Liver (tissue), 9 donors: ENCODE measurements around the gene SLC35E1. TPM values are rescaled to one million over a fixed set of nuclear protein-coding genes. Genes with fewer than 3 reads are reported as not detected.

Experiments used
- DNase-seq: peaks from one replicate; pipeline ENCODE4 v3.0.0-alpha.2; 2017; ENCODE audit warnings: low spot score
- H3K27ac ChIP-seq, 2 donors: one replicate each; pipeline ENCODE4 v1.7.0; 2013; ENCODE audit warnings: inconsistent platforms in 2 of 2, low read length in 2 of 2, control low read depth in 1 of 2, low read depth in 1 of 2, mild to moderate bottlenecking in 1 of 2
- H3K27me3 ChIP-seq, 4 donors: one replicate each; pipeline versions ENCODE4 v1.6.1 to v1.7.0; 2013; ENCODE audit warnings: low read length in 3 of 4, inconsistent platforms in 1 of 4, mild to moderate bottlenecking in 1 of 4, moderate library complexity in 1 of 4; ENCODE audit not compliant: control insufficient read depth in 4 of 4, insufficient read depth in 4 of 4
- H3K36me3 ChIP-seq, 4 donors: one replicate each; pipeline versions ENCODE4 v1.6.1 to v1.7.0; 2013; ENCODE audit warnings: low read length in 3 of 4, mild to moderate bottlenecking in 3 of 4, low read depth in 1 of 4, moderate library complexity in 1 of 4; ENCODE audit not compliant: control insufficient read depth in 4 of 4, insufficient read depth in 3 of 4
- H3K4me1 ChIP-seq, 4 donors: one replicate each; pipeline versions ENCODE4 v1.6.1 to v1.7.0; 2013; ENCODE audit warnings: low read length in 3 of 4, mild to moderate bottlenecking in 3 of 4, moderate library complexity in 1 of 4; ENCODE audit not compliant: control insufficient read depth in 4 of 4, insufficient read depth in 4 of 4
- H3K4me3 ChIP-seq, 3 donors: one replicate each; pipeline versions ENCODE4 v1.6.1 to v1.7.0; 2013; ENCODE audit warnings: low read length in 3 of 3, control low read depth in 1 of 3, low read depth in 1 of 3, mild to moderate bottlenecking in 1 of 3
- H3K9ac ChIP-seq, 2 donors: one replicate each; pipeline ENCODE4 v1.7.0; 2013; ENCODE audit warnings: low read length in 2 of 2, mild to moderate bottlenecking in 2 of 2, moderate library complexity in 2 of 2, control low read depth in 1 of 2, low read depth in 1 of 2
- H3K9me3 ChIP-seq, 4 donors: one replicate each; pipeline versions ENCODE4 v1.6.1 to v1.7.0; 2013; ENCODE audit warnings: low read length in 3 of 4; ENCODE audit not compliant: control insufficient read depth in 4 of 4
- ATF3 ChIP-seq: IDR thresholded peaks from 2 replicates; pipeline ENCODE4 v1.6.1; 2016; ENCODE audit warnings: antibody characterized with exemption
- EGR1 ChIP-seq, 2 donors: IDR thresholded peaks; 2 replicates each; pipeline ENCODE4 v1.6.1; 2016 to 2018; ENCODE audit warnings: antibody characterized with exemption in 2 of 2, low read depth in 2 of 2
- FOXA1 ChIP-seq: IDR thresholded peaks from 2 replicates; pipeline ENCODE4 v1.6.1; 2016; ENCODE audit warnings: antibody characterized with exemption
- FOXA2 ChIP-seq: IDR thresholded peaks from 2 replicates; pipeline ENCODE4 v1.6.1; 2016; ENCODE audit warnings: antibody characterized with exemption
- GABPA ChIP-seq, 2 donors: IDR thresholded peaks in 1 of 2; conservative IDR thresholded peaks in 1 of 2; 2 replicates each; pipeline ENCODE4 v1.6.1; 2016; ENCODE audit warnings: antibody characterized with exemption in 2 of 2, mild to moderate bottlenecking in 1 of 2, moderate library complexity in 1 of 2
- HNF4A ChIP-seq, 2 donors: conservative IDR thresholded peaks; 2 replicates each; pipeline ENCODE4 v1.6.1; 2016; ENCODE audit warnings: antibody characterized with exemption in 2 of 2, mild to moderate bottlenecking in 2 of 2
- HNF4G ChIP-seq: IDR thresholded peaks from 2 replicates; pipeline ENCODE4 v1.6.1; 2016; ENCODE audit warnings: antibody characterized with exemption
- JUND ChIP-seq, 2 donors: IDR thresholded peaks; 2 replicates each; pipeline ENCODE4 v1.6.1; 2016; ENCODE audit warnings: antibody characterized with exemption in 2 of 2
- MAX ChIP-seq: IDR thresholded peaks from 2 replicates; pipeline ENCODE4 v1.6.1; 2016; ENCODE audit warnings: antibody characterized with exemption
- NR2F2 ChIP-seq: IDR thresholded peaks from 2 replicates; pipeline ENCODE4 v1.6.1; 2016; ENCODE audit warnings: antibody characterized with exemption
- RAD21 ChIP-seq, 2 donors: IDR thresholded peaks; 2 replicates each; pipeline ENCODE4 v1.6.1; 2016; ENCODE audit warnings: antibody characterized with exemption in 2 of 2, mild to moderate bottlenecking in 2 of 2
- REST ChIP-seq: IDR thresholded peaks from 2 replicates; pipeline ENCODE4 v1.6.1; 2016; ENCODE audit warnings: antibody characterized with exemption, mild to moderate bottlenecking
- RXRA ChIP-seq, 2 donors: IDR thresholded peaks; 2 replicates each; pipeline ENCODE4 v1.6.1; 2017 to 2018; ENCODE audit warnings: antibody characterized with exemption in 2 of 2, mild to moderate bottlenecking in 1 of 2
- SP1 ChIP-seq: IDR thresholded peaks from 2 replicates; pipeline ENCODE4 v1.6.1; 2018; ENCODE audit warnings: antibody characterized with exemption, mild to moderate bottlenecking
- TAF1 ChIP-seq: conservative IDR thresholded peaks from 2 replicates; pipeline ENCODE4 v1.6.1; 2016; ENCODE audit warnings: antibody characterized with exemption, mild to moderate bottlenecking
- YY1 ChIP-seq: IDR thresholded peaks from 2 replicates; pipeline ENCODE4 v1.6.1; 2016; ENCODE audit warnings: antibody characterized with exemption, mild to moderate bottlenecking
- ZBTB33 ChIP-seq: IDR thresholded peaks from 2 replicates; pipeline ENCODE4 v1.6.1; 2016; ENCODE audit warnings: antibody characterized with exemption
- WGBS: extraction: QIAGEN DNeasy Blood & Tissue Kit; methylation state at CpG from one replicate; pipeline ENCODE4 v1.1.7; 2013; 5-methylcytosine and 5-hydroxymethylcytosine counted together
- polyA plus RNA-seq, 2 donors: library from polyadenylated mRNA; stranded (reverse) in 1 of 2; unstranded in 1 of 2; fragments of 200-250 nt in 1 of 2; fragments of >200 nt in 1 of 2; fragmentation: Nextera tagmentation in 1 of 2; extraction: Ambion mirVana in 1 of 2; gene quantifications; one replicate each; pipeline versions ENCODE4 v1.2.1 to v1.2.3, GENCODE V29; 2013 to 2015
- total RNA-seq, 2 donors: library from RNA; depleted of rRNA; stranded (reverse); fragments of >200 nt; gene quantifications; one replicate each; pipeline ENCODE4 v1.2.3, GENCODE V29; 2014
- donor health status: healthy.
- donor health status: healthy.
- donor health status: healthy.
- donor health status: healthy.
- donor health status: healthy.

The SLC35E1 gene
- total and polyA plus RNA-seq, 4 donors = 11.2 to 20.5 (median 12.1) TPM

DNA sequence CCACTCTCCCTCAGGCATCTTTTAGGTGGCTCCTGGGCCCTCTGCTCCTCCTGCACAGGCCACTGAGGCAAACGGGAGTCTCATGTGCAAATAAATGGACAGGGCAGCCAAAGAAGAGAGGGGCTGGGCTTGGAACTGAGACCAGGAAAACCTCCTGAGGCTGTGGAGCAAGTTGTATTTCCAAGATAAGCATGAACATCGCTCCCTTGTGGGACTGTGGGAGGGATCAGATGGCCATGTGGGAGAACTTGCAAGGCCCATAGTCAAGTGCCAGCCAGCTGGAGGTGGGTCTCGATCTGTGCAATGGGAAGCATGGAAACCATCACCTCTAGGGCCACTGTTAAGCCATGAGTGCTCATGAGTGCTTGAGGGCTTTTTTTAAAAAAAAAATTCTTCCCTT is 30.9 kb upstream of the SLC35E1 start:
- H3K36me3 ChIP-seq = no peaks in the 10 kb centered on the region
- 78% methylated on average over 3 of the region's 3 CpGs for WGBS
- H3K27me3 ChIP-seq = no peaks in the 10 kb centered on the region
- H3K4me1 ChIP-seq = peaks cover 0 to 6% (median 6%) of the 10 kb centered on the region in 4 donors
- H3K27ac ChIP-seq = no peak overlapping the region
- no peak overlapping the region for H3K4me3 ChIP-seq
- no peak for TF ChIP-seq REST
- TF ChIP-seq MAX = no peak
- TF ChIP-seq YY1 = no peak
- TF ChIP-seq NR2F2 = no peak
- TF ChIP-seq RAD21 (IDR thresholded peaks at IDR 0.05) = no peak
- no peak for TF ChIP-seq HNF4G
- no peak for TF ChIP-seq JUND (IDR thresholded peaks at IDR 0.05)
- no peak for TF ChIP-seq HNF4A (conservative IDR thresholded peaks at IDR 0.05)
- no peak for TF ChIP-seq RXRA (IDR thresholded peaks at IDR 0.05)
- no peak for TF ChIP-seq FOXA2
- TF ChIP-seq TAF1 = no peak
- no peak for TF ChIP-seq EGR1 (IDR thresholded peaks at IDR 0.05; ENCODE audit: low read depth in 2 of 2)
- no peak for TF ChIP-seq SP1
- no peak for TF ChIP-seq ATF3
- no peaks in the 10 kb centered on the region for H3K9me3 ChIP-seq
- no peak for DNase-seq
- no peak overlapping the region for H3K9ac ChIP-seq

GRCh38 chr19:16601378-16602052 is 29.3 kb upstream of the SLC35E1 start:
- Histone ChIP-seq H3K4me1 (peaks cover 0 to 6% (median 5%) of the 10 kb centered on the region in 4 donors), H3K4me3 (no peak overlapping the region), H3K27me3 (no peaks in the 10 kb centered on the region), H3K9ac (no peak overlapping the region), H3K9me3 (no peaks in the 10 kb centered on the region), H3K36me3 (no peaks in the 10 kb centered on the region), H3K27ac (no peak overlapping the region)
- no peak for TF ChIP-seq ATF3
- TF ChIP-seq SP1 = no peak
- TF ChIP-seq ZBTB33 = no peak
- TF ChIP-seq HNF4G = no peak
- TF ChIP-seq HNF4A (conservative IDR thresholded peaks at IDR 0.05) = no peak
- TF ChIP-seq FOXA1 = no peak
- no peak for TF ChIP-seq MAX
- no peak for TF ChIP-seq FOXA2
- no peak for TF ChIP-seq JUND (IDR thresholded peaks at IDR 0.05)
- no peak for TF ChIP-seq GABPA (IDR thresholded peaks at IDR 0.05 in 1 of 2, conservative IDR thresholded peaks at IDR 0.05 in 1 of 2)
- TF ChIP-seq REST = no peak
- DNase-seq = no peak
- 96% methylated on average over 20 of the region's 20 CpGs for WGBS
